HL-60/S4 treated with phorbol 12-myristate 13-acetate at 8.2 ng/mL for 4 days and 3 days (cell line): ENCODE measurements around the gene KIF4A.

ENCODE experiments used
- in situ Hi-C: fragments of 300-500 bp; cut with MboI; formaldehyde crosslinking; loops from 2 replicates; pipeline ENCODE4 v1.15.0; 2022; ENCODE audit warnings: low sequenced_read_pairs

Gene KIF4A

GRCh38 chrX:70436343-70436742 is 146.4 kb downstream of the KIF4A start:
- in situ Hi-C loops = no loop called here

GRCh38 chrX:70437011-70437410 is 147.1 kb downstream of the KIF4A start:
- in situ Hi-C loops = no loop called here

DNA sequence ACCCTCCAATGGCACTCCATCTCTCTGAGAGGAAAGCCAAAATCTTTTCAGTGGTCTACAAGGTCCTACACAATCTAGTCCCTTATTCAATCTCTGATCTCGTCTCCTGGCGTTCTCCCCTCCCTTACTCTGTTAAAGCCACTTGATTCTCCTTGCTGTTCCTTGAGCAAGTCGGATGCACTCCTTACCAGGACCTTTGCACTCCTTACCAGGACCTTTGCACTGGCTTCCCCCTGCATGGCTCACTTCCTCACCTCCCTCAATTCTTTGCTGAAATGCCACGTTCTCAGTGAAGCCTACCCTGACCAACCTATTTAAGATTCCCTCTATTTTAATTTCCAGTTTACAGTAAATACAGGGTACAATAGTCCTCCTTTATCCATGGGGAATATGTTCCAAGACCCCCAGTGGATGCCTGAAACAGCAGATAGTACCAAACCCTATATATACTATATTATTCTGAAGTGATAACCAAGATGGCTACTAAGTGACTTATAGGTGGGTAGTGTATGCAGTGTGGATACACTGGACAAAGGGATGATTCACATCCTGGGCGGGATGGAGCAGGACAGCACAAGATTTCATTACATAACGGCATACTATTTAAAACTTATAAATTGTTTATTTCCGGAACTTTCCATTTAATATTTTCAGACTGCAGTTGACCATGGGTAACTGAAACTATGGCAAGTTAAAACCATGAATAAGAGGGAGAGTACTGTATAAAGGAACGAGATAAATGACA is 148.2 kb downstream of the KIF4A start:
- in situ Hi-C loops = no loop called here

DNA sequence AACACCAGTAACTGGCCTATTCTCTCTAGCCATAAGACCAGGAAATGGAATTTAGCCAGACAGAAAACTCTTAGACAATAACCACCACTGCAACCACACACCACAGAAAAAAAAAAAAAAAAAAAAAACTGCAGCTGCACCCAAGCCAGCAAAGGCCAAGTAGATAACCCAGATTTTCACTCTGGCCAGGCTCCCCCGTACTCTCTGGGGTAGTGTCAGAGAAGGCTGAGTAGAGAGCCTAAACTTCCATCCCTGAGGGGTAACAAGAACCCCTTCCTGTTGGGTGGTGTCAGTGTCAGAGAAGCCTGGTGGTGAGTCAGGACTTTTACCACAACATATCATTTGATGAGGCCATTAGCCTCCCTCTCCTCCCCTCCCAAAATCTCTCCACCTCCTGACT is 149.1 kb downstream of the KIF4A start:
- in situ Hi-C loops = no loop called here

DNA sequence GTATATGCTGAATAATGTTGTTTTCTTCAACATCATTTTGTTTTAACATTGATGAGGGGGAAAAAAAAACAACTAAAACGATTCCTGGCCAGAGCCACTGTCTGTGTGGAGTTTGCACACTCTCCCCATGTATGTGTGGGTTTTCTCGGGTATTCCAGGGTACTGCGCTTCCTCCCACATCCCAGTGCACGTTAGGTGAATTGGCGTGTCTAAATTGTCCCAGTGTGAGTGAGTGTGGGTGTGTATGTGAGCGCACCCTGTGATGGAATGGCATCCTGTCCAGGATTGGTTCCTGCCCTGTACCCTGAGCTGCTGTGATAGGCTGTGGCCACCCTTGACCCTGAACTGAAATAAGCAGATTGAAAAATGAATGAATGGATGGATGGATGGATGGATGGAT is 152.3 kb downstream of the KIF4A start:
- in situ Hi-C loops = no loop called here

- in situ Hi-C loops = no loop called here
These were observed 154.5 kb downstream of the KIF4A start, which contains the start of gene DLG3 for GRCh38 chrX:70444326-70444945. TSS of gene DLG3 (plus strand) at chrX:70444835. CDS start at chrX:70445202, 367 bp downstream.

DNA sequence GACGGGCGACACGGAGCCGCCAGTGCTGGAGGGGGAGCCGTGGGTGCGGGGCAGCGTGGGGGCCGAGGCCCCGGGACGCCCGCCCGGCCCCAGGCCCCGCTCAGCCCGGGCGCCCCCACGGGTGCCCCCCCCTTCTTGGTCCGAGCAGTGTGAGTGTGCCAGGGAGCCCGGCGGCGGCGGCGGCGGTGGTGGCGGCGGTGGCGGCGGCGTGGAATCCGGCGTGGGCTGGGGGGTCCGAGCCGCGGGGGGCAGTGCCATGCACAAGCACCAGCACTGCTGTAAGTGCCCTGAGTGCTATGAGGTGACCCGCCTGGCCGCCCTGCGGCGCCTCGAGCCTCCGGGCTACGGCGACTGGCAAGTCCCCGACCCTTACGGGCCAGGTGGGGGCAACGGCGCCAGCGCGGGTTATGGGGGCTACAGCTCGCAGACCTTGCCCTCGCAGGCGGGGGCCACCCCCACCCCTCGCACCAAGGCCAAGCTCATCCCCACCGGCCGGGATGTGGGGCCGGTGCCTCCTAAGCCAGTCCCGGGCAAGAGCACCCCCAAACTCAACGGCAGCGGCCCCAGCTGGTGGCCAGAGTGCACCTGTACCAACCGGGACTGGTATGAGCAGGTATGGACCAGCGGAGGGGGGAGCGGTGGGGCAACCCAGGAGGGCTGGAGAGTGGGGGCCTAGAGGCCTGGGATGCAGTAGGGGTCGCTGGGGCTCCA is 155.2 kb downstream of the KIF4A start:
- in situ Hi-C loops = no loop called here

GRCh38 chrX:70445951-70446350 is 156.0 kb downstream of the KIF4A start:
- in situ Hi-C loops = no loop called here

- in situ Hi-C loops = no loop called here
These were observed 156.8 kb downstream of the KIF4A start for GRCh38 chrX:70446380-70447350.

- in situ Hi-C loops = no loop called here
These were observed 159.6 kb downstream of the KIF4A start for GRCh38 chrX:70449457-70449966.

- in situ Hi-C loops = no loop called here
These were observed 162.3 kb downstream of the KIF4A start for GRCh38 chrX:70452143-70452733.

DNA sequence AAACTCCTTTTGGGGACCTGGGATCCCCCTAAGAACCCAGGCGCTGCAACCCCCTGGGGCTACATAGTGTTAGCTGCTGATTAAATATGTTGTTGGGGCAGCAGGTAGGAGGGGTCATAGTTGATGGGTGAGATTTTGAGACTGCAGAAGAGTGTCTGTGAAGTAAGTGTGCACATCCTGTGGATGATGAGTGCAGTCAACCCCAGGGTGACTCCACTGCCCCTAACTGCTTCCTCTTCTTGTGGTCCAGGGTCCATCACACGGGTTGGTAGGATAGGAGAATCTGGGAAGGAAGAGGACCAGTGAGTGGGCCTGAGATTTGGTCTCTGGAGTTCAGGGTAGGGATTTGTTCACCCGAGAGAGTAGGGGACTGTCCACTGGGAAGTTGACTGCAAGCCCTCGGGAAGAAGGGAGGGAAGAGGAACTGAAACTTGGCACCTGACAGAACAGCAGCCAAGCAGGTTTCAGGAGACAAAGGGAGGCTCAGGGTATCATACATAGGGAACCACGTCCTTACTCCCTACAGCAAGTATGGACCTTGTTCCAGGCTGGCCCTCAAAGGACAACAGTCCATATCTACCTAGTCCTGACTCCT is 163.2 kb downstream of the KIF4A start:
- in situ Hi-C loops = no loop called here

GRCh38 chrX:70454441-70455365 is 164.8 kb downstream of the KIF4A start:
- in situ Hi-C loops = no loop called here

DNA sequence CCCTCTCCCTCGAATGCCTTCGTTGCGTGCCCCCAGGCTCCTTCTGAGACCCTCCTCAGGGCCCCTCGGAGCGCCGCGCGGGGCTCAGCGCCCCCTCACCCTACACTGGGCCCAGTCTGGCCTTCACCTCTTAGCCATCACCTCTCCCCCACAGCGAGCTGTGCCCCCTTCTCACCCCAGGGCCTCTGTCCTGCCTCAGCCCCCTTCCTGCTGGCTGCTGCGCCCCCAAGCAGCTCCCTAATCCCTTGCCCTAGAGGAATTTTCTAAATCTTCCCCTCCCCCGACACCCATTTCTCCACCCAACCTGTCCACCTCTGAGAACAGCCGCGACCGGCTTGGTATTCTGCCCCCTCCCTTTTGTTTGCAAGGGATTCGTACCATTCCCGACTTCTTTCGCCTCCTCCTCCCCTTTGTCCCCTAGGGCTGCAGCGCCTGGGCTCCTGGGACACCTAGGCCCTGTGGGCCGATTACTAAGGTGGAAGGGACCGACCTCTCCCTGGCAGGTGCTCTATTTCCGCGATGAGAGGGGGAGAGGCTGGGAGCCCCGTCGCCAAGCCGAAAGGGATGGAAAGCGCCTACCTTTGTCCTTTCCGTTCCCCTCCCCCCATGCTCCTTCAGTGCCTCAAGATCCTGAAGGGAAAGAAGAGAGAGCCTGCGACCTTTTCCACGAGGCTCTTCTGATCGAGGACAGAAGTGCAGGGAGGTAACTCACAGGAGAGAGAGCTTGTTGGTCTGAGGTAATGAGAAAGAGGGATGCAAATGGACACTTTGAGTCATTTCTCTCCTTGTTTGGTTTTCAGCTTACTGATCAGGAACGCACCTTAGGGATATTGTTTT is 165.7 kb downstream of the KIF4A start:
- in situ Hi-C loops = no loop called here

DNA sequence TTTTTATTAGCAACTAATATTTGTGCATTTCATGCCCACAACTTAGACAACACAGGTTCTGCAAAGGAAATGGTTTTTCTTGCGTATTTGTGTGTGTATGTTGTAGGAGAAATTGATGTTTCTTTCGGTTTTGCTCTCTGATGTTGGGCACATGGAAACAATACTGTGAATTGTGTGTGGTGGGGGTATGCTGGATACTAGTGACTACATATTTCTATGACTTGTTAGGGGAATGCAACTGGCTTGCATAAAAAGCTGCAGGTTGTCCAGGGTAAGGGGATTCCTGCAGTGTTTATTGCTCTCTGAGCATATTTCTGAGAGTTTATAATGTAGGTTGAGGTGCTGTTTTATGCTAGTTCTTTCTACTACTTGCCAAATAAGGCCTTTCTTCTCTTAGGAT is 166.4 kb downstream of the KIF4A start:
- in situ Hi-C loops = no loop called here

DNA sequence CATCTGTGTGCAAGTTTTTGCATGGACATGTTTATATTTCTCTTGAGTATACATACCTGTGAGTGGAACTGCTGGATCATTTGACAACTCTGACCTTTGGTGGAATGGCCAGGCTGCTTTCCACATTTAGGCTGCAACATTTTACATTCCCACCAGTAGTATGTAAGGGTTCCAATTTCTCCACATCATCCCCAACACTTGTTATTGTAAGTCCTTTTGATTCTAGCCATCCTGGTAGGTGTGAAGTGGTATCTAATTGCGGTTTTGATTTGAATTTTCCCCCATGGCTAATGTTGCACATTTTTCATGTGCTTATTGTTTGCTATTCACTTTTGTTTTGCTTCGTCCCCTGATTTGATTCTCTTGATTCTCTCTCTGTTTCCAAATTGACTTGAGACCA is 171.1 kb downstream of the KIF4A start:
- in situ Hi-C loops = no loop called here

- in situ Hi-C loops = no loop called here
These were observed 174.1 kb downstream of the KIF4A start for GRCh38 chrX:70464051-70464450.

- in situ Hi-C loops = no loop called here
These were observed 177.1 kb downstream of the KIF4A start for GRCh38 chrX:70466968-70467367.
